Measurements from ENCODE around the gene RAB7A.

The RAB7A gene

GRCh38 chr3:128818186-128818787 lies 92.3 kb downstream of the RAB7A start:
- no peaks in the 10 kb centered on the region for H3K79me2 ChIP-seq (ENCODE audit: insufficient read depth, low read length)
- no peak overlapping the region for H3K4me2 ChIP-seq (ENCODE audit: low read depth, low read length, poor library complexity, severe bottlenecking)
- H3K27ac ChIP-seq (ENCODE audit: low read depth, low read length), result no peak overlapping the region
- H3F3A ChIP-seq (ENCODE audit: insufficient read depth), result no peaks in the 10 kb centered on the region
- no peaks in the 10 kb centered on the region for H3K27me3 ChIP-seq (ENCODE audit: low read length)
- TF ChIP-seq CTCF (IDR thresholded peaks at IDR 0.05; ENCODE audit: insufficient read depth, low read length, poor library complexity, severe bottlenecking), result no peak
- TF ChIP-seq EZH2phosphoT487 (conservative IDR thresholded peaks at IDR 0.05; ENCODE audit: low read length), result no peak
- H2AFZ ChIP-seq (ENCODE audit: low read depth, low read length, severe bottlenecking), result no peak overlapping the region
- no peaks in the 10 kb centered on the region for H3K36me3 ChIP-seq (ENCODE audit: low read length)
- H3K9me3 ChIP-seq (ENCODE audit: insufficient read depth, low read length), result no peaks in the 10 kb centered on the region
- H3K9me2 ChIP-seq (replicated peaks; ENCODE audit: insufficient read depth, low read length), result no peaks in the 10 kb centered on the region
- H4K20me1 ChIP-seq (ENCODE audit: low read depth, low read length), result no peaks in the 10 kb centered on the region
- H3K4me3 ChIP-seq (ENCODE audit: insufficient read depth, low read length, poor library complexity, severe bottlenecking), result no peak overlapping the region
- no peak overlapping the region for H3K9ac ChIP-seq (ENCODE audit: low read length)

GRCh38 chr3:128820252-128820839 lies 94.4 kb downstream of the RAB7A start:
- Histone ChIP-seq H3K27ac (ENCODE audit: low read depth, low read length) (no peak overlapping the region), H3F3A (ENCODE audit: insufficient read depth) (no peaks in the 10 kb centered on the region), H4K20me1 (ENCODE audit: low read depth, low read length) (no peaks in the 10 kb centered on the region), H3K4me2 (ENCODE audit: low read depth, low read length, poor library complexity, severe bottlenecking) (no peak overlapping the region), H2AFZ (ENCODE audit: low read depth, low read length, severe bottlenecking) (no peak overlapping the region), H3K9me2 (replicated peaks; ENCODE audit: insufficient read depth, low read length) (no peaks in the 10 kb centered on the region), H3K36me3 (ENCODE audit: low read length) (no peaks in the 10 kb centered on the region), H3K27me3 (ENCODE audit: low read length) (no peaks in the 10 kb centered on the region), H3K9me3 (ENCODE audit: insufficient read depth, low read length) (no peaks in the 10 kb centered on the region), H3K9ac (ENCODE audit: low read length) (no peak overlapping the region), H3K79me2 (ENCODE audit: insufficient read depth, low read length) (no peaks in the 10 kb centered on the region), H3K4me3 (ENCODE audit: insufficient read depth, low read length, poor library complexity, severe bottlenecking) (no peak overlapping the region)
- TF ChIP-seq EZH2phosphoT487 (conservative IDR thresholded peaks at IDR 0.05; ENCODE audit: low read length), result no peak
- no peak for TF ChIP-seq CTCF (IDR thresholded peaks at IDR 0.05; ENCODE audit: insufficient read depth, low read length, poor library complexity, severe bottlenecking)

- H3K4me3 ChIP-seq (ENCODE audit: insufficient read depth, low read length, poor library complexity, severe bottlenecking), result no peak overlapping the region
- no peak overlapping the region for H3K27ac ChIP-seq (ENCODE audit: low read depth, low read length)
- no peaks in the 10 kb centered on the region for H4K20me1 ChIP-seq (ENCODE audit: low read depth, low read length)
- H3K9ac ChIP-seq (ENCODE audit: low read length), result no peak overlapping the region
- H3K9me2 ChIP-seq (replicated peaks; ENCODE audit: insufficient read depth, low read length), result no peaks in the 10 kb centered on the region
- TF ChIP-seq EZH2phosphoT487 (conservative IDR thresholded peaks at IDR 0.05; ENCODE audit: low read length) (no peak), CTCF (IDR thresholded peaks at IDR 0.05; ENCODE audit: insufficient read depth, low read length, poor library complexity, severe bottlenecking) (no peak)
- H3K79me2 ChIP-seq (ENCODE audit: insufficient read depth, low read length), result no peaks in the 10 kb centered on the region
- no peaks in the 10 kb centered on the region for H3K27me3 ChIP-seq (ENCODE audit: low read length)
- H2AFZ ChIP-seq (ENCODE audit: low read depth, low read length, severe bottlenecking), result no peak overlapping the region
- H3F3A ChIP-seq (ENCODE audit: insufficient read depth), result no peaks in the 10 kb centered on the region
- no peaks in the 10 kb centered on the region for H3K36me3 ChIP-seq (ENCODE audit: low read length)
- H3K4me2 ChIP-seq (ENCODE audit: low read depth, low read length, poor library complexity, severe bottlenecking), result no peak overlapping the region
- H3K9me3 ChIP-seq (ENCODE audit: insufficient read depth, low read length), result no peaks in the 10 kb centered on the region
These were observed 97.0 kb downstream of the RAB7A start for GRCh38 chr3:128823008-128823407.

All from SU-DHL-6 (cell line).